ENCODE data around the gene NCMAP. TPM values are rescaled to one million over a fixed set of nuclear protein-coding genes. Genes with fewer than 3 reads are reported as not detected.

Gene NCMAP
- total and polyA plus RNA-seq, 2 experiments from 2014 or later: 0.17 to 0.23 TPM

GRCh38 chr1:24639094-24639493 lies 83.2 kb downstream of the NCMAP start (continued):
- TF ChIP-seq NANOG (IDR thresholded peaks at IDR 0.05; ENCODE audit: borderline replicate concordance) (no peak), JUNB (IDR thresholded peaks at IDR 0.05; ENCODE audit: unreplicated experiment) (no peak), ETS1 (IDR thresholded peaks at IDR 0.05) (no peak), ZNF114 (CRISPR knock-in tag; IDR thresholded peaks at IDR 0.05) (no peak)

- Mint-ChIP-seq H3K27me3 (ENCODE audit: insufficient read depth, low read depth, poor library complexity) (peaks cover 15% of the 10 kb centered on the region), H3K4me3 (no peak overlapping the region), H3K9me3 (no peaks in the 10 kb centered on the region), H3K4me1 (peaks cover 16% of the 10 kb centered on the region), H3K27ac (no peak overlapping the region), H3K36me3 (ENCODE audit: low read depth) (peaks cover 10% of the 10 kb centered on the region; the same call in 2 of the 3 replicates)
- Histone ChIP-seq H3K27me3 (ENCODE audit: insufficient read depth) (no peaks in the 10 kb centered on the region), H3K4me2 (no peak overlapping the region), H4K20me1 (replicated peaks; ENCODE audit: insufficient read depth) (peaks cover 10% of the 10 kb centered on the region), H3K4me3 (no peak overlapping the region), H3K36me3 (ENCODE audit: insufficient read depth) (no peaks in the 10 kb centered on the region), H3K27ac (ENCODE audit: low read depth) (no peak overlapping the region), H3K9me2 (ENCODE audit: insufficient read depth) (no peaks in the 10 kb centered on the region), H3F3A (replicated peaks; ENCODE audit: low read depth) (peaks cover 15% of the 10 kb centered on the region), H2AFZ (no peak overlapping the region), H3K79me2 (replicated peaks; ENCODE audit: insufficient read depth) (peaks cover 16% of the 10 kb centered on the region), H3K4me1 (ENCODE audit: insufficient read depth) (peaks cover 16% of the 10 kb centered on the region)
- DNase-seq (ENCODE audit: low spot score): no peak
- TF ChIP-seq EZH2 (IDR thresholded peaks at IDR 0.05; ENCODE audit: low read depth, unreplicated experiment): no peak
- TF ChIP-seq ZNF331 (CRISPR knock-in tag; IDR thresholded peaks at IDR 0.05; ENCODE audit: low read depth): no peak
- no peak for TF ChIP-seq CTCF (conservative IDR thresholded peaks at IDR 0.05; ENCODE audit: low read depth in 2 of 2)
- no peak for TF ChIP-seq ZNF114 (CRISPR knock-in tag; IDR thresholded peaks at IDR 0.05)
- no peak for ATAC-seq
These were observed 84.0 kb downstream of the NCMAP start for GRCh38 chr1:24639881-24640280.

GRCh38 chr1:24640288-24640687 lies 84.4 kb downstream of the NCMAP start:
- Histone ChIP-seq H3K4me1 (ENCODE audit: insufficient read depth) (peaks cover 20% of the 10 kb centered on the region), H3K9me2 (ENCODE audit: insufficient read depth) (no peaks in the 10 kb centered on the region), H2AFZ (no peak overlapping the region), H3K4me2 (no peak overlapping the region), H3K27me3 (ENCODE audit: insufficient read depth) (no peaks in the 10 kb centered on the region), H4K20me1 (replicated peaks; ENCODE audit: insufficient read depth) (peaks cover 14% of the 10 kb centered on the region), H3K27ac (ENCODE audit: low read depth) (no peak overlapping the region), H3F3A (replicated peaks; ENCODE audit: low read depth) (peaks cover 17% of the 10 kb centered on the region), H3K4me3 (no peak overlapping the region), H3K36me3 (ENCODE audit: insufficient read depth) (0 out of 2 replicates have a peak, but pooled peaks cover 3% of the 10 kb centered on the region), H3K79me2 (replicated peaks; ENCODE audit: insufficient read depth) (peaks cover 20% of the 10 kb centered on the region)
- Mint-ChIP-seq H3K27ac (no peak overlapping the region), H3K4me3 (no peak overlapping the region), H3K27me3 (ENCODE audit: insufficient read depth, low read depth, poor library complexity) (peaks cover 15% of the 10 kb centered on the region), H3K4me1 (peaks cover 18% of the 10 kb centered on the region), H3K36me3 (ENCODE audit: low read depth) (peaks cover 14% of the 10 kb centered on the region), H3K9me3 (no peaks in the 10 kb centered on the region)
- ATAC-seq (no peak), DNase-seq (ENCODE audit: low spot score) (no peak)
- TF ChIP-seq ZNF462 (CRISPR knock-in tag; IDR thresholded peaks at IDR 0.05): no peak
- TF ChIP-seq EZH2 (IDR thresholded peaks at IDR 0.05; ENCODE audit: low read depth, unreplicated experiment): no peak
- TF ChIP-seq JUNB (IDR thresholded peaks at IDR 0.05; ENCODE audit: unreplicated experiment): no peak
- TF ChIP-seq ETS1 (IDR thresholded peaks at IDR 0.05): no peak
- no peak for TF ChIP-seq POLR2AphosphoS5 (IDR thresholded peaks at IDR 0.05; ENCODE audit: low read depth)
- TF ChIP-seq EZH2phosphoT487 (IDR thresholded peaks at IDR 0.05; ENCODE audit: unreplicated experiment): no peak

Data from GM23338 (cell line).